ENCODE measurements around the gene TMC6. TPM values are rescaled to one million over a fixed set of nuclear protein-coding genes. Genes with fewer than 3 reads are reported as not detected.
"Not testable (repeated sequence)": the region's sequence is repeated elsewhere in the genome, so short reads cannot be mapped to it uniquely, and the experiment has no call there.

Gene TMC6
- total RNA-seq, 4 donors from 2014 or later: 21.8 to 72.8 (median 51.3) TPM

GRCh38 chr17:78086740-78087139, 41.8 kb downstream of the TMC6 start:
- DNase-seq (ENCODE audit: low spot score): no peak
- no peak for TF ChIP-seq CTCF (IDR thresholded peaks at IDR 0.05)
- ATAC-seq (ENCODE audit: low FRiP score): no peak

- DNase-seq (ENCODE audit: low spot score) (no peak), ATAC-seq (ENCODE audit: low FRiP score) (no peak)
- no peak for TF ChIP-seq CTCF (IDR thresholded peaks at IDR 0.05)
Observed at GRCh38 chr17:78082988-78083387, 45.6 kb downstream of the TMC6 start.

- not testable (repeated sequence) for ATAC-seq (ENCODE audit: low FRiP score); DNase-seq (ENCODE audit: low spot score)
Observed at GRCh38 chr17:78082355-78082872, 46.1 kb downstream of the TMC6 start.

DNA sequence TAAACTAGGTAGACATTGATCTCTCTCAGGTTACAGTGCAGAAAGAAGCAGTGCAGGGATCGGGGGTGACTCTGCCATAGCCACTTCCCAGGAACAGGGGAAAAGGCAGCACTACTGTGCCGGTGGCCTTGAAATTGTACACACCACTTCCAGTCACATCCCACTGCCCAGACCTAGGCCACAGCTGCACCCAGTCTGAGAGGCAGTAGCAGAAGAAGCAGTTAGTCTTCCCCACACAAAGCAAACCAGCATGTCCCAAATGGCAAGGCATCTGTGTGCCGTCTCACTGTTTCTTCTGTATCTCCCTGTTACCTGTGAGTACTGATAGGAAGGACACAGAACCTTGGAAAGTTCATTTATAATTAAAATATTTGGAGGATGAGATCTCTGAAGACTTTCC, 47.0 kb downstream of the TMC6 start:
- no peak for TF ChIP-seq CTCF (IDR thresholded peaks at IDR 0.05)
- ATAC-seq (ENCODE audit: low FRiP score) (no peak), DNase-seq (ENCODE audit: low spot score) (no peak)

DNA sequence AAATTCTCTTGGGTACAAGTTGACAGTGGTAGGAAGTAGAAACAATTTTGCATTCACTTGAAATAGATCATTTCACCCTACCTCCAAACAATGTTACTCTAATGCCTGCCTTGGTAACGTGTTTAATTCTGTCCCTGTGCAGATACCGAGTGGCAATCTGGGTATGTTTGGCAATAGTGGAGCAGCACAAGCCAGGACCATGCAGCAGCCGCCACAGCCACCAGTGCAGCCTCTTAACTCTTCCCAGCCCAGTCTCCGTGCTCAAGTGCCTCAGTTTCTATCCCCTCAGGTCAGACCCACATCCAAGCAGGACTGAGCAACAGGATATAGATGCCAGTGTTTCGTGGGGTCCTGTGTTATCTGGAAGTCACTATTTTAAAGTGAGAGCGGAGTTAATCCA, 49.3 kb downstream of the TMC6 start:
- no peak for ATAC-seq (ENCODE audit: low FRiP score)
- no peak for TF ChIP-seq CTCF (IDR thresholded peaks at IDR 0.05)
- DNase-seq (ENCODE audit: low spot score): no peak

DNA sequence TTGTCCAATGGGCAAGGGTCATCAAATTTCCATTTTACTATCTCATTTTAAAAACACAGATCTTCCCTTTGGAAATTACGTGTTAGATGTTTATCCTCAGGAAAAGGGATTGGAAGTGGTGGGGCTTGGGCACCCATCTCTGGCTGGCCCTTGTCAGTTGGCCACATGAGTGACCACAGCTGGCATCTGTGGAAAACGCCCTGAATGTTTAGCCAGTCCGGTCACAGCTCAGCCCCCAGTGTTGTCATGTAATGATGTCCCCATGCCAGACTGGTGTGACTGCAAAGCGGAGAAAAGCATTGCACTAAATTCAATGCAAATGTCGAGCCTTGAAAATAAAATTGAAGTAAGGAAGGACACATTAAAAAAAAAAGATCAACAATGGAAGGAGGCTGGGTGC, 53.0 kb downstream of the TMC6 start:
- no peak for ATAC-seq (ENCODE audit: low FRiP score)
- no peak for TF ChIP-seq CTCF (IDR thresholded peaks at IDR 0.05)
- no peak for DNase-seq (ENCODE audit: low spot score)

DNA sequence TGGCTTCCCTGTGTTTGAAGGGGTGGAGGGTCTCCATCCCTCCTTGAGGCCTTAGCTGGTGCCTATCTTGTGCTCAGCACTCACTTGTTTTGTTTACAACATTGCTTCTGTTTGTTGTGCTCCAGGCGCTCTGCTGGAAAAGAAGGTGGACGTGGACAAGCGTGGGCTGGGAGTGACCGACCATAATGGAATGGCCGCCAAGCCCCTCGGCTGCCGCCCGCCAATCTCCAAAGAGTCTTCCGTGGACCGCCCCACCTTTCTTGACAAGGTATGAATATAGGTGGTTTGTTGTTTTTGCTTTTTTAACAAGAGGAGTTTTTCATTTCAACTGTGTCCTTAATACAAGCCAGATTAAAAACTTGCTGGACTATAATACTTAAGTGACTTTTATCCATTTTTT, 53.5 kb downstream of the TMC6 start:
- TF ChIP-seq CTCF (IDR thresholded peaks at IDR 0.05): no peak
- DNase-seq (ENCODE audit: low spot score) (no peak), ATAC-seq (ENCODE audit: low FRiP score) (no peak)

GRCh38 chr17:78072961-78073360, 55.6 kb downstream of the TMC6 start:
- ATAC-seq (ENCODE audit: low FRiP score): no peak
- no peak for DNase-seq (ENCODE audit: low spot score)
- TF ChIP-seq CTCF (IDR thresholded peaks at IDR 0.05): no peak

Data from omental fat pad (tissue), 4 donors.